Measurements from ENCODE around the gene TMEM9. TPM values are rescaled to one million over a fixed set of nuclear protein-coding genes. Genes with fewer than 3 reads are reported as not detected.

Gene TMEM9
- total RNA-seq, 1 donor from 2014 or later, result 66.9 TPM

DNA sequence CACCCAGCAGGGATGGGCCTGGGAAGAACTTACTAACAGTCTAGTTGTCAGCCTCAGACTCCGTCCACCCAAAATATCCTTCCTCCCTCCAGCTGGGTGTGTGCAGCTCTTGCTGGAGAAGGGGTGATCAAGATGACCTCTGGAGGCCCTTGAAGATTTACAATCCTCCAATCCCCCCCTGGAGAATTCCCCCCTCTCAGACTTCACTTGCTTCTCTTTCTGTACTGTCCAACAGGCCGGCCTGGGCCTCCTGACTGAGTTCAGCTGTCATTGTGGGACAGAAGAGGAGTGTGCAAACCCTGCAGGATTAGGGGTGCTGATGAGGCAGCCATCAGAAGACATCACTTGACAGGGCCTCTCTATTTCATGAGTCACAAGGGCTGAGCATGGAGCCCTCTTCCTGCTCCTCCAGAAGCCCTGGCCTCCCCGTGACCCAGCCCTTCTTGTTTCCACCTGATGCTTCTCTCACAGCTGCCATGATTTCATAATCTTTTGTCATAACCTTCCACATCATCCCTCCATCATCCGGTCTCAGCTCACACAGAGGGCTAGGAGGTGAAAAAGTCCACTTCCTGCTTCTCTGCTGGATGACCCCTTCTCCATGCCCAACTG, 18.8 kb upstream of the TMEM9 start:
- FAIRE-seq, result no peak
- peak; percentile 93 for DNase-seq (ENCODE audit: low read depth)
- Histone ChIP-seq H3K36me3 (ENCODE audit: control insufficient read depth, insufficient read depth, low read length) (no peaks in the 10 kb centered on the region), H3K27me3 (ENCODE audit: control insufficient read depth, insufficient read depth, low read length) (no peaks in the 10 kb centered on the region), H3K4me3 (ENCODE audit: low read depth, low read length) (no peak overlapping the region)
- TF ChIP-seq, protein P1, sequence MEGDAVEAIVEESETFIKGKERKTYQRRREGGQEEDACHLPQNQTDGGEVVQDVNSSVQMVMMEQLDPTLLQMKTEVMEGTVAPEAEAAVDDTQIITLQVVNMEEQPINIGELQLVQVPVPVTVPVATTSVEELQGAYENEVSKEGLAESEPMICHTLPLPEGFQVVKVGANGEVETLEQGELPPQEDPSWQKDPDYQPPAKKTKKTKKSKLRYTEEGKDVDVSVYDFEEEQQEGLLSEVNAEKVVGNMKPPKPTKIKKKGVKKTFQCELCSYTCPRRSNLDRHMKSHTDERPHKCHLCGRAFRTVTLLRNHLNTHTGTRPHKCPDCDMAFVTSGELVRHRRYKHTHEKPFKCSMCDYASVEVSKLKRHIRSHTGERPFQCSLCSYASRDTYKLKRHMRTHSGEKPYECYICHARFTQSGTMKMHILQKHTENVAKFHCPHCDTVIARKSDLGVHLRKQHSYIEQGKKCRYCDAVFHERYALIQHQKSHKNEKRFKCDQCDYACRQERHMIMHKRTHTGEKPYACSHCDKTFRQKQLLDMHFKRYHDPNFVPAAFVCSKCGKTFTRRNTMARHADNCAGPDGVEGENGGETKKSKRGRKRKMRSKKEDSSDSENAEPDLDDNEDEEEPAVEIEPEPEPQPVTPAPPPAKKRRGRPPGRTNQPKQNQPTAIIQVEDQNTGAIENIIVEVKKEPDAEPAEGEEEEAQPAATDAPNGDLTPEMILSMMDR (IDR thresholded peaks at IDR 0.05; ENCODE audit: insufficient read depth, low read length, severe bottlenecking), result no peak

DNA sequence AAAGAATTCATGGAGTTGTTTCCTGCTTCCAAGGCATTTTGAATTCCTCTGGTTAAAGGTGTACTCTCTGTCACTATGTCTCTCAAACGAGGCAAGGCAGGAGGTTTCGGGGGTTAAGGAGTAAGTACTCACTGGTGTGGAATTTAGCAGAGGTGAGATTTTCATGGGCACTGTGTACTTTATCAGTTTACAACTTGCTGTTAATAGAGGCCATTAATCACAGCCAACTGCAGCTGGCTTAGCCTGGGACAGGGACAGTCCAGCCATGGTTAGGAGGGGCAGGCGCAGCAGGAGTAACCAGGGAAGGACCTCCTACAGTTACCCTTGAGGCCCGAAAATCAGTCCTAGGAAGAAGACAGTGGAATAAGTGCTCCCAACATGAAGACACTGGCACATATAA, 18.1 kb upstream of the TMEM9 start:
- no peaks in the 10 kb centered on the region for H3K36me3 ChIP-seq (ENCODE audit: control insufficient read depth, insufficient read depth, low read length)
- H3K4me3 ChIP-seq (ENCODE audit: low read depth, low read length), result no peak overlapping the region
- DNase-seq (ENCODE audit: low read depth) (no peak), FAIRE-seq (no peak)
- H3K27me3 ChIP-seq (ENCODE audit: control insufficient read depth, insufficient read depth, low read length), result no peaks in the 10 kb centered on the region
- TF ChIP-seq, protein P1 (IDR thresholded peaks at IDR 0.05; ENCODE audit: insufficient read depth, low read length, severe bottlenecking), result no peak

DNA sequence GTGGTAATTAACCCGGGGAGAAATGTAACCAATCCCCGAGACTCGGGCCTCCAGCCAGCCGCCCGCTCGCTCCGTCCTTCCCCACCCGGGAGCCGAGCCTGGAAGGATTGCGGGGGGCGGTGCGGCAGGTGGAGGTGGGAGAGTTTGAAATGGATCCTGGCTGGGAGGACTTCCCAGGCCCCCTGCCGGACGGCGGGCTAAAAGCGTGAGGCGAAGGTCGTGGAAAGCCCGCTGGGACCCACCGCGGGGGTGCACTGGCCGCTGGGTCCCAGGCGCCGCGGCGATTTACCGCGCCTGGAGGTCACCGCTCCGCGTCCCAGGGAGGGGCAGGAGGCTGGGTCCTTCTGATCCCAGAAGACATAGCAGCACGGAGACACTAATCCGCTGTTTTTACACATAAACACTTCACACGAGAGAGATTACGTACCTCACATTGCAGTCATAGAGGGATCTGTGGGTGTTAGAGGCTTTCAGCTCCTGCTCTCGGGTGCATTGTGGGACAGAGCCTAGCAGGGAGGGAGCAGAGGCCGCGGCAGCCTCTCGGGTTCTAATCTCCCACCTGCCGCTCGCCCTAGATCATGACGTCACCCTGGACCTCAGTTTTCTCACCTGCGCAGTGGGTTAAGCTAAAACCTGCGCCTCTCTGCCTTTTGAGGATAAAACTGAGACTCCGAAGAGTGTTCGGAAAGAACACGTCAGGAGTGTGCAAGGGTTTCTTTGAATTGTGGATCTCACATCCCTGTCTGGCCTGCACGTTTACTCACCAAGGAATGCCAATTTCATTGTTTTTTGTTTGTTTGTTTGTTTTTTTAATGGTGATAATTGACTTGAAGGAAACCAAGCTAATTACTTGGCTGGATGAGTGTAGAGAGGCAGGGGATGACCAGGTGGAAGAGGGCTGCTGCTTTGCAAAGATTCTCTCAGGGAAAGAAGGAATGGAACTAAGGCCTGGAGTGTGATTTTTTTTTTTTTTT, 17.1 kb upstream of the TMEM9 start:
- DNase-seq (ENCODE audit: low read depth) (peak; percentile 13), FAIRE-seq (no peak)
- TF ChIP-seq, protein P1 (IDR thresholded peaks at IDR 0.05; ENCODE audit: insufficient read depth, low read length, severe bottlenecking), result peak; percentile 29
- peak overlapping the region; percentile 38 for H3K4me3 ChIP-seq (ENCODE audit: low read depth, low read length)
- no peaks in the 10 kb centered on the region for H3K27me3 ChIP-seq (ENCODE audit: control insufficient read depth, insufficient read depth, low read length)
- no peaks in the 10 kb centered on the region for H3K36me3 ChIP-seq (ENCODE audit: control insufficient read depth, insufficient read depth, low read length)

DNA sequence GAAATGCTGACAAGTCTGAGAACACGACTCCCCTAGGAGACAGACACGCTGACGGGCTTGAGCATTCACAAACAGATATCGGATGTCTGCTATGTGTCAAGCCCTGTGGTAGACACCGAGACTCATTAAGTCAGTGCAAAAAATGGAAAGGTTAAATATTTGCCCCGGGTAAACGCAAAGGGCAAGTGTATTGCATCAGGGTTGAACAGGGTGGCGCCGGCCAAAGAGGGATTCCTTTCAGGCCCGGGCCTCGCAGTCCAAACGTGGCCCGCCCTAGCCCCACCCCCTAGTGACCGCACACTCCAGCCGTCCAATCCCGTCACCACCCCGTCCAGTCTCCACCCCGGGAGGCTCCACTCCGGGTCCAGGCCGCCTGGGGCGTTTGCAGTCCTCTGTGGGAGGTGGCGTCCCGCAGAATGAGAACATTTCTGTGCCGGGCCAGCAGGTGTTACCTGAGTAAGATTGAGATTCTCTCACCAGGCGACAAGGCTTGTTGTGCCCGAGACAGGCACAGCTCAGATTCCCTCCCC, 16.3 kb upstream of the TMEM9 start:
- TF ChIP-seq, protein P1 (IDR thresholded peaks at IDR 0.05; ENCODE audit: insufficient read depth, low read length, severe bottlenecking), result no peak
- peak; percentile 84 for DNase-seq (ENCODE audit: low read depth)
- peak overlapping the region; percentile 38 for H3K4me3 ChIP-seq (ENCODE audit: low read depth, low read length)
- H3K36me3 ChIP-seq (ENCODE audit: control insufficient read depth, insufficient read depth, low read length), result no peaks in the 10 kb centered on the region
- no peak for FAIRE-seq
- H3K27me3 ChIP-seq (ENCODE audit: control insufficient read depth, insufficient read depth, low read length), result no peaks in the 10 kb centered on the region

DNA sequence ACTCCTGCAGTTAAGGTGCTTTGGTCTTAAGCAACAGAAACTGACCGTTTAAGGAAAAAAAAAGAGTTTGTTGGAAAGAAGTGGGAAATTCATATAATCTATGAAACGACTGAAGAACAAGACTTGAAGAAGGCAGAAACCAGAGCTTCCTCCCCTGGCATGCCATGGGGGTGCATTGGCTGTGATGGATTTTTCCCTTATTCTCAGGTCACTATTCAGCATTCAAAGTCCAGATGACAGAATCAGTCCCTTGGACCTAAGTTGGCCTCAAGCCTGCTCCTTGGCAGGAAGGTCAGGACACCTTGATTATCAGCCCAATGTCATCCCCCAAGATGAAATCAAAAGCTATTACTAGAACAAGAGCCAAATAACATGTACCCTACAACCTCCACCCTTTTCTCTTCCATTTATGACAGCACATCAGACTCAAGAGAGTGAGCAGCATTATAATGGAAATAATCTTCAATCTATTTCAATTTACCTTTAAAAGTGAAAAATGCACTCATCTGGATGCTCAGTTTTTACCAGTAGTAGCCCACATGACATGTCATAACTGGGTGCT, 15.8 kb upstream of the TMEM9 start:
- no peak overlapping the region for H3K4me3 ChIP-seq (ENCODE audit: low read depth, low read length)
- FAIRE-seq (no peak), DNase-seq (ENCODE audit: low read depth) (no peak)
- H3K27me3 ChIP-seq (ENCODE audit: control insufficient read depth, insufficient read depth, low read length), result no peaks in the 10 kb centered on the region
- no peaks in the 10 kb centered on the region for H3K36me3 ChIP-seq (ENCODE audit: control insufficient read depth, insufficient read depth, low read length)
- TF ChIP-seq, protein P1 (IDR thresholded peaks at IDR 0.05; ENCODE audit: insufficient read depth, low read length, severe bottlenecking), result no peak

All from bronchial epithelial cell (primary cell).